ENCODE data around the gene CLDN19.

The CLDN19 gene

DNA sequence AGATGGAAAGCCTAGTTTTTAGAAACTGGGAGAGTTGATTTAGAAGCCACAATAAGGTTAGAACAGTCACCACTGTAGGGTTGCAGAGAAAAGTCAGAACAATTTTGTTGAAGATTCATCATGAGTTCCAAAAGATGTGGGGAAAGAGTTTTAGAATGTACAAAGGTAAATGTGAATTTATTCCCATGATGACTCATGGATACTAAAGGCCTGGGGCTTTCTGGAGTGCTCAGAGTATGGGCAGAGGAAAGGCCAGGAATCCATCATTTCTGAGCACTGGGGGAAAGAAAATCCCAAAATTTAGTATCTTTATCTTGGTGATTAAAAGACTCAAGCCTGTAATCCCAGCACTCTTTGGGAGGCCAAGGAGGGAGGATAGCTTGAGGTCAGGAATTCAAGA is 40.0 kb downstream of the CLDN19 start:
- DNase-seq (ENCODE audit: low read depth), result no peak

DNA sequence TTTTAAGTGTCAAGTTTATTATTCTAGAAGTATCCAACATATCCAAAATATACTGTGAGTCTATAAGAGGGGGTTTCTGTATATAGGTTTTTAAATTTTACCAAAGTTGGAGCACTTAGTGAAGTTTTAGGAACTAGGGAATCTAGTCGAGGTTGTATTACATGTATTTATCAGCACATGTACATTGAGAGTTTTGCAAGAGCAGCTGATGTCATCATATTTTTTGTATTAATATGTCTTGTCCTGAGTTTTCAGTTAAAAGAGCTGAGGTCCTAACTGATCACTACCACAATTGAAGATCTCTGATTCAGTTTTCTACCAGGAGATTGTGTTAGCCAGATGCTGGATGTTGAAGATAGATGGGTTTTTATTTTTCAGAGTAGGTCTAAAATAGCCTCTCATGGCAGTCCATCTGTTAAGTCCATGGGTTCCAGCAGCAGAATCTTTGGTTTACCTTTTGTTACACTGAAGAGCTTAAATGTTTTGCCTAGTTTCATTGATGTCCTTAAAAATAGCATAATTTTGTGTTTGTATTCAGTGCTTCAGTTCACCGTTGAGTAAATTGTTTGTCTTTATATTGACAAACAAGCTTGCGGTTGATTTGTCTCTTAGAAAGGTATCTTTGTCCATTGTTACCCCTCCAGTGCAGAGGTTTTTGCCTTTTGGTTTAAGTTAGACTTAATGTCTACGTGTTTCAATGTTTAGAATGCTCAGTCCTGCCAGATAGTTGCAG is 41.8 kb downstream of the CLDN19 start:
- DNase-seq (ENCODE audit: low read depth), result no peak

DNA sequence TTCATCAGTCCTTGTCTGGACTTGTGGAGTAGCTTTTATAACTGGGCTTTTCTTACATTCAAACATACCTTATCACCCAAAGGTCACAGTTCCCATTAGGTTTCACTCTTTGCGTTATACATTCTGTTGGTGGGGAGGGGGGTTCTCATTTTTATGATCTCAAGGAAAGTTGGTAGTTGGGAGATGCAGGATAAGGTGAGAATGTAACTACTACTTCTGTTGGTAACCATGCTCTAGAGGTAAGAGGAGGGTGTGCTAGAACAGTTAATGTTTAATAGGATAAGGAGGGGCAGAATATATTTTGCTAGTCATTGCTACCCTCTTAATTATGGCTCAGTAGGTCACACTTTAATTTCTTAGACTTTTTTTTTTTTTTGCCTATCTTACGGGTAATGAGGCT is 47.1 kb downstream of the CLDN19 start:
- DNase-seq (ENCODE audit: low read depth), result no peak

DNA sequence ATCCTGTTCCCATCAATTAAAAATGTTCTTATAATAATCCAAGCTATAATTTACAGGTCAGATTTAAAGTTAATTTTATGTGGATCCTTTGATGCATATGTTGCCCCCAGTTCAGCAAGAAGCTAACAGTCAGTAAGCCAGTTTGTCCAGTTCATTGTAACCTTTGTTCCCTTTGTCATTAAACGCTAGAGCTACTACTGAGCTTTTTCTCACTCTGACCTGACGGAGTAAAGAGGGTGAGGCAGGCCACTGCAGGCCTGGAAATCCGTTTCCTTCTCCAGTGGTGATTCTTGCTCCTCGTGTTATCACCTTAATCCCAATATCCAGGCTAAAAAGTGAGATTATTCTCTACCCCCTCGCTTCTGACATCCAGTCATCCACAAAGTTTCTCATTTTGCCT is 47.6 kb downstream of the CLDN19 start:
- DNase-seq (ENCODE audit: low read depth), result no peak

DNA sequence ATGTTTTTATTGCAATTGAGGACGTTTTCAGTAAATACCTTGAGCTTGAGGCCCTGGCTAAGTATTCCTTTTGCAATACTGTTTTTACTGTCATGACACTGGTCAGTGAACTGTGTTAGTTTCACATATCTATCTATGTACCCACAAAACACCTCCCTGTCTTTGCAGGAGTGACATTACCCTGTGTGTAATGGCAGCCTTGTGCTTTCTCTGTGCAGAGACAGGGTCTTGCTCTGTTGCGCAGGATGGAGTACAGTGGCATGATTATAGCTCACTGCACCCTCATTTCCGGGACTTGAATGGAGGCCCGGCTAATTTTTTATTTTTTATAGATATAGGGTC is 48.9 kb downstream of the CLDN19 start:
- DNase-seq (ENCODE audit: low read depth), result no peak

DNA sequence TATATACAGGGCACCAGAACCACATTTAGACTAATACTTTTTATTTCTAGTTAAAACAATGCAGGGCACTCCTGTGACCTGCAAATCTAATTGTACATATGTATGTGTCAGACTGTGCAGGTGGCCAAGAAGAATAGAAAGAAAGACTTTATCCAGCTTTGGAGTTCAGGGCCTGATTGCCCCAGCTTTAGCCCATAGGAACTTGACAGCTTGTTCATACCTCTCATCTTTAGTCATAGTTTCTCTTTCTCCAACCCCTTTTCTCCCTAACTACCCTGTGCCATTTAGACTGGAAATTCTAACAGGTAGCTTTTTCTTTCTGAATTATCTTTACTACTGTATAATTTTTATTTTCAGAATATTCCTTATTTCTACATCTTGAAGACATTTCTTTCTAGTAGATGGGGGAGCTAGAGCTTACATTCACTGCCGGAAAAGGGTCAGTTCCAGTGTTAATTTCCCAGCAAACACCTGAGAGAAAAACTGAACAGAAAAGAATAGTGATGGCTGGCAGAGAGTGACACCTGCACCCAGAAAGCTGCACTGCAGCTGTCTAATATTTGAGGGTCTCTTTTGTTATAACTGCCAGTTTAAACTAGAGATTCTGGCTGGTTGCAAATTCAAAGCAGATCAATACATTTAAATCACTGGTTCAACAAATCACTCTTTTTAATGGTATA is 49.4 kb downstream of the CLDN19 start:
- no peak for DNase-seq (ENCODE audit: low read depth)

DNA sequence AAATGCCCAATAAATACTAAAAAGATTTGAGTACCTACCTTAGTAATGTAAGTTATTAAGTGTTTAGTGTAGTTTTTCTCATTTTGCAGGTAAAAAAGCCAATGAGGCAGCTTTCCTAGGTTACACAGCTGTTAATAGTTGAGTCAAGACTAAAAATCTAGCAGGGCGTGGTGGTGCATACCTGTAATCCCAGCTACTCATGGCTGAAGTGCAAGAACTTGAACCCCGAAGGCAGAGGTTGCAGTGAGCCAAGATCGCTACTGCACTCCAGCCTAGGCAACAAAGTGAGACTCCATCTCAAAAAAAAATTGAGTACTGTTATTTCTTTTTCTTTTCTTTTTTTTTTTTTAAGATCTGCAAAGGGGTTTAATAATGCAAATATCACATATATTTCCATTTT is 50.1 kb downstream of the CLDN19 start:
- DNase-seq (ENCODE audit: low read depth), result no peak

DNA sequence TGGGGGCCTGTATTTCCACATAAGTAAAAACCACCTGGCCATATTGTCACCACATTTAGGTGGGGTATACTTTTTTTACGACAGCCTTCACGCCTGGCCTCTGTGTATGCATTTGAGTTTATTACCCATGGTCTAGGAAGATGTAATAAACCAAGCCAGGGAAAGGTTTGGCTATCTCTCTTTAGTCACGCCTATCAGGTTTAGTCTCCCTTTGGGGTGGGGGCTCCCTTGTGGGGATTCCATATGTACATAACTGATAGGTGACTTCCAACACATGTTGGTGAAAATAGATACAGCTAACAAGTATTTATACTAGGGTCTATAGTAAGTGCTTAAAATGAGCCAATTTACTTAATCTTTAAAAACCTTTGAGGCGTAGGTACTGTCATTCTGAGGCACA is 53.6 kb downstream of the CLDN19 start:
- no peak for DNase-seq (ENCODE audit: low read depth)

DNA sequence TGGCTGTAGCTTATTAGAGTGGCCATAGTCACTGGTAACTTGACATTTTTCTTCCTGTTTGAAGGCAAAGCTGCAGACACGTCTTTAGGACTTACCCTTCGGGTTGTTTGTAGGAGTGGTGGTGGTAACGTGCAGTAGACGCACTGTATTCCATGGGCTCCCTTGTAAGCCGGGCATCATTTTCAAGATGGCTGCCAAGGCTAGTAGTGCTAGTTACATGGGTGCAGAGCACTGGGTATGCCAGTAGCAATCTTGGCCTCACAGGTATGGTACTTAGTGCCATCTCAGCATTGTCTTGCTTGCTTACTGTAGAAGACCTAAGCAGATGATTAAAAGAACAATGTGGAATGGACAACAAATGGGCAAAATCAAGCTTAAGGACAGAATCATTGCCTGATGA is 55.9 kb downstream of the CLDN19 start:
- DNase-seq (ENCODE audit: low read depth), result no peak

Measured in stromal cell of bone marrow (primary cell).